ENCODE results near the gene ITGA2. TPM values are rescaled to one million over a fixed set of nuclear protein-coding genes. Genes with fewer than 3 reads are reported as not detected.
A peak's percentile ranks its signal among the peaks of the same experiment; 100 is the strongest.

Gene ITGA2
- total RNA-seq, 1 experiment from 2014 or later = 36.6 TPM

DNA sequence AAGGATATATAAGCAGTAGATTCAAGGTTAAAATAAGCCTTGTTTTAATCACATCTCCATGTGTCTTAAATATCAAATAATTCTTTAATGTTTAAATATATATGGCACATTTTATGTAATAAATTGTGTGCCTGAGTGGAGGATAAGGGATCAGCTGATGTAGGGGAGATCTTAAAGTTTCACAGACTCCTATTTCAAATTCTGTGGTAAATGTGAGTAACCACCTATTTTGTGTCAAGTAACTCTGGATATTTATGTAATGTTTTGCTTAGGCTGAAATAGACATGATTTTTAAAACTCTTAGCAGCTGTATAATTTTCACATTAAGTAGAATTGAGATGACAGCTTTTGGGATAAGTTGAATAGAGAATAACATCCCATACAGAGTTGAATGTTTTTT lies 41.3 kb upstream of the ITGA2 start:
- Histone ChIP-seq H3K27me3 (ENCODE audit: insufficient read depth, low read length) (no peaks in the 10 kb centered on the region), H3K9me2 (ENCODE audit: insufficient read depth) (no peaks in the 10 kb centered on the region), H3K4me1 (ENCODE audit: control insufficient read depth in 1 of 2, insufficient read depth in 2 of 2, low read length in 2 of 2) (peaks cover 0 to 6% of the 10 kb centered on the region in 2 experiments; a peak in 1 of 4 replicates), H2AFZ (ENCODE audit: low read depth, low read length, poor library complexity, severe bottlenecking) (no peak overlapping the region), H3K9ac (ENCODE audit: low read length) (no peak overlapping the region), H4K20me1 (ENCODE audit: insufficient read depth) (no peaks in the 10 kb centered on the region), H3K36me3 (ENCODE audit: control insufficient read depth in 1 of 2, insufficient read depth in 2 of 2, low read length in 2 of 2) (no peaks in the 10 kb centered on the region), H3K27ac (ENCODE audit: low read depth, low read length) (no peak overlapping the region), H3K4me3 (replicated peaks in 1 of 2; ENCODE audit: low read depth in 1 of 2, low read length in 2 of 2) (no peak overlapping the region), H3K9me3 (ENCODE audit: control insufficient read depth in 1 of 2, insufficient read depth in 1 of 2, low read depth in 1 of 2, low read length in 2 of 2) (no peaks in the 10 kb centered on the region), H3K4me2 (ENCODE audit: low read length) (no peak overlapping the region), H3K79me2 (ENCODE audit: insufficient read depth, low read length) (no peaks in the 10 kb centered on the region)
- ATAC-seq (no peak), DNase-seq (ENCODE audit: low read depth, low spot score) (no peak)
- intact Hi-C loops (cut with micrococcal nuclease) = loop anchor here (1.0 to 5.0 kb wide), 3 partner anchors 89 to 1269 kb away; no protein-coding TSS in a partner anchor
- ChIA-PET RAD21 (ENCODE audit: low non-redundant PET in 1 of 2, low total read pairs in 2 of 2, uncharacterized antibody in 2 of 2, unreplicated experiment in 2 of 2) (interaction anchor here (0.6 to 1.5 kb wide), 12 partner anchors 12 to 167 kb away, joined by 3 to 7 read pairs (median 4); partner anchors contain the start of genes ITGA2 (in 2 of the 2) and MOCS2 (in 2 of the 2)), CTCF (interaction anchor here (0.5 to 4.2 kb wide), 23 partner anchors 7 to 1287 kb away, joined by 3 to 83 read pairs (median 6); partner anchors contain the start of genes ITGA2 and MOCS2), POLR2A (interaction anchor here (0.7 to 2.0 kb wide), 3 partner anchors 11 to 162 kb away, joined by 3 to 6 read pairs (median 5); partner anchors contain the start of gene MOCS2)
- no peak for TF ChIP-seq CEBPB (IDR thresholded peaks at IDR 0.05; ENCODE audit: low read depth)
- BruUV-seq (replicated peaks) = no TSS peak

DNA sequence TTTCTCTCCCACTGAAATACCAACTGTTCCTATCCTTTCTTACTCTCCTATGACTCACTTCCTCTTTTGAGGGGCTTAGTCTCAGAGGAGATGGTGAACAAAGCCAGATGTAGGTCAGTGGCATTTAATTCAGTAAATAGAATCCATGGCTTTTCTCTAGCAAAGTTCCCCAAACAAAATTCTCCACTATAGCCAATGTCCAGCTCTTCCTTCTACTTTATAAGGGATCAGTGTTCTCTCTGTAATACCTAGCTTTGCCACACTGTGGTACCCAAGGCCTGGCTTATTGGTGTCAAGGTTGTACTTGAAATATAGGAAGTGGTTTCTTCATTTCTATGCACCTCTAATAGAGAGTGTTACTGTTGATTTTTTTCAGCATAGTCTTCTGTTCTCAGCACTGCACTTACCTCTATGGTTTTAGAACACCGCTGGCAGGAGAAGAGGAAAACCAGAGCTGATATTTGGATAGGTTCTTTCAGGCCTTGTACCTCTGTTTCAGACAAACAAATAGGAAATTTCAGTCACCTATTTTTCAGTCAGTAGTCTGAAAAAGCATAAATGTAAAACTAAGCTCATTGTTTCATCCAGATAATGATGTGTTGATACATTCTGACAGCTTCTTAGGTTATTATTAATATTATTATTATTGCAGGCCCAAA lies 40.6 kb upstream of the ITGA2 start:
- H3K79me2 ChIP-seq (ENCODE audit: insufficient read depth, low read length) = no peaks in the 10 kb centered on the region
- no peaks in the 10 kb centered on the region for H4K20me1 ChIP-seq (ENCODE audit: insufficient read depth)
- H3K4me1 ChIP-seq (ENCODE audit: control insufficient read depth in 1 of 2, insufficient read depth in 2 of 2, low read length in 2 of 2) = peaks cover 0 to 6% of the 10 kb centered on the region in 2 experiments; a peak in 1 of 4 replicates
- CTCF ChIA-PET = interaction anchor here (0.5 to 4.2 kb wide), 27 partner anchors 8 to 1286 kb away, joined by 3 to 83 read pairs (median 5); partner anchors contain the start of genes ITGA2 and MOCS2
- H3K9me3 ChIP-seq (ENCODE audit: control insufficient read depth in 1 of 2, insufficient read depth in 1 of 2, low read depth in 1 of 2, low read length in 2 of 2) = no peaks in the 10 kb centered on the region
- ATAC-seq (peak; percentile 99), DNase-seq (ENCODE audit: low read depth, low spot score) (peak; percentile 71)
- RAD21 ChIA-PET (ENCODE audit: low non-redundant PET in 1 of 2, low total read pairs in 2 of 2, uncharacterized antibody in 2 of 2, unreplicated experiment in 2 of 2) = interaction anchor here (0.6 to 1.5 kb wide), 14 partner anchors 13 to 167 kb away, joined by 3 to 7 read pairs (median 4); partner anchors contain the start of genes ITGA2 (in 2 of the 2) and MOCS2 (in 2 of the 2)
- TF ChIP-seq ELF1 (IDR thresholded peaks at IDR 0.05; ENCODE audit: borderline replicate concordance, low read depth) (0 out of 2 replicates have a peak, but pooled peaks have one; percentile 18), YY1 (IDR thresholded peaks at IDR 0.05; ENCODE audit: extremely low read depth, insufficient replicate concordance, low read depth, low read length) (peak; percentile 12), RAD21 (IDR thresholded peaks at IDR 0.05; ENCODE audit: low read depth) (peak; percentile 94), CTCF (IDR thresholded peaks at IDR 0.05 in 2 of 3, conservative IDR thresholded peaks at IDR 0.05 in 1 of 3; ENCODE audit: borderline replicate concordance in 1 of 3, insufficient read depth in 1 of 3, low read depth in 2 of 3, low read length in 2 of 3) (peak; percentile 77 to 92 (median 90)), FOSL1 (IDR thresholded peaks at IDR 0.05; ENCODE audit: low read depth) (no peak)
- no peak overlapping the region for H3K4me3 ChIP-seq (replicated peaks in 1 of 2; ENCODE audit: low read depth in 1 of 2, low read length in 2 of 2)
- H3K9me2 ChIP-seq (ENCODE audit: insufficient read depth) = no peaks in the 10 kb centered on the region
- no peak overlapping the region for H3K4me2 ChIP-seq (ENCODE audit: low read length)
- no peaks in the 10 kb centered on the region for H3K27me3 ChIP-seq (ENCODE audit: insufficient read depth, low read length)
- intact Hi-C loops (cut with micrococcal nuclease) = loop anchor here (1.0 to 5.0 kb wide), 3 partner anchors 89 to 1269 kb away; no protein-coding TSS in a partner anchor
- H2AFZ ChIP-seq (ENCODE audit: low read depth, low read length, poor library complexity, severe bottlenecking) = peak overlapping the region; percentile 73
- no TSS peak for BruUV-seq (replicated peaks)
- H3K36me3 ChIP-seq (ENCODE audit: control insufficient read depth in 1 of 2, insufficient read depth in 2 of 2, low read length in 2 of 2) = no peaks in the 10 kb centered on the region
- POLR2A ChIA-PET = interaction anchor here (0.7 to 2.0 kb wide), 4 partner anchors 11 to 161 kb away, joined by 3 to 6 read pairs (median 4); partner anchors contain the start of gene MOCS2
- H3K27ac ChIP-seq (ENCODE audit: low read depth, low read length) = no peak overlapping the region
- no peak overlapping the region for H3K9ac ChIP-seq (ENCODE audit: low read length)
